GDM1 (cell line): Measurements from ENCODE around the gene ANKRD13A.

Experiments
- DNase-seq: peaks from one replicate; lab custom pipeline; 2025; lab: John Stamatoyannopoulos, UW

ANKRD13A gene

DNA sequence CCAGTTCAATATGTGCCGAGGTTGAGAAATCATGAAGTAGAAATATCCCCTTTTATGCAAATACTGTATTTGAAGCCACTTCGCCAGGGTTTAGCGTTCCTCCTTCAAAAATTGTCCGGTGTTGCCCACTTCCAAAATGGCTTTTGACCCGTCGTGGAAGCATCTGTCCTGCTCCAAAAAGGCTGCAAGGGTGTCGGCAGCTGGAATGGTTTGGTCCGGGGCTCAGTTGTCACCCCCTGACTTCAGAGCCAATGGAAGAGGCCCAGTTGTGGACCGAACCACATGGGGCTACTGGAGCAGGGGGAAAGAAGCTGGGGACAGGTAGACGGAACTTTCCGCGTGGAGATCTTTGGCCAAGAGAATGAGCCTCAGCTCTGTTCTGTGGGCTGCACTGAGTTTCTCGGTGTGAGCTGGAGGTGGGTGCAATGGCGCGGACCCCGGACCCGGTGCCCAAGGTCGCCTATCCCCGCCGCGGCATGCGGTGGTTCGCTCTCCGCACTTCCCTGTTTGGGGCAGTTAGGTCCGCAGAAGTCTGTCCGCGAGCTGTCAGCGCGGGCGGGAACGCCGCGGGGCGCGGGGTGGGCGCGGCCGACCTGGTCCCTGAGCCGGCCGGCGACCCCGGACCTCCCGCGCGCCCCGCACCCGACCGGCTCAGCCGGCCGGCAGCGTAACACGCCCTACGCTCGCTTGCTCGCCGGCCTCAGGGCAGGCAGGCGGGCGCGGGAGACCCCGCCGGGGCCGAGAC is at the start of gene ANKRD13A:
TSS of gene ANKRD13A (plus strand) at position 527 of the 745 bp plus-strand sequence. CDS start 259 bp downstream, outside the sequence.
- peak; percentile 88 for DNase-seq

GRCh38 chr12:109950625-109951024 is 48.6 kb upstream of the ANKRD13A start:
- DNase-seq, result no peak

DNA sequence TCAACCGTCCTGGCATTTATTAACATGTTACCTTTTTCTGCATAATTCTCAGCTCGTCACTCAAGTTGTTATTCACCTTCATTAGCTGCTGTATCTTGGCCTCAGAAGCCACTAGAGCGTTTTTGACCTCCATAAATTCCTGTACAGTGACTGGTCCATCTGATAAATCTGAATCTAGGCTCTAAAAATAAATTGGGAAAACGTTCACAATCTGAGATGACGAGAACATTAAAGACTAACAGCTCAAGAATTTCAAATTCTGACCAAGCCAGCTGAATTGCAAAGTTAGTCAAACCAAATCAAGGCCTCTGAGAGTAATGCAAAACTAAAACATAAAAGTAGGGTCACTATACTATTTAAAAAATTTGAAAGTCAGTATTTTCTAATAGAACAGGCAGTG is 48.1 kb upstream of the ANKRD13A start:
- no peak for DNase-seq

DNA sequence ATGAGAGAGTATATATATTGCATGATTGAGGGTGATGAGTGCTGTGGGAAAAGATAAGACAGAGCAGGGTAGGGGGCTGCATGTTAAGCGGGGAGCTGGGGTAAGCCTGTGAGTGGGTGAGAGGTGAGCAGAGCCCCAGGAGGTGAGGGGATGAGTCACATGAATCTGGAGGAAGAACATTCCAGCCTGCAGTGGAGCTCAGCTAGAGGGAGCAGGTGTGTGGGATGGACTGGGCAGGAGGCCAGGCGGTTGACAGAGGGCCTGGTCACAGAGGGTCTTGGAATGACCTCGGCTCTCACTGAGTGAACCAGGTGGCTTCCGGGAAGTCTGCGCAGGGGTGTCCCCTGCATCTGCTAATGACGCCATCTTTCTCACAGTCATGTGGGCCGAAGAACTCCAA is 47.5 kb upstream of the ANKRD13A start:
- DNase-seq, result no peak

GRCh38 chr12:109952160-109952858 is 46.9 kb upstream of the ANKRD13A start:
- DNase-seq, result no peak

DNA sequence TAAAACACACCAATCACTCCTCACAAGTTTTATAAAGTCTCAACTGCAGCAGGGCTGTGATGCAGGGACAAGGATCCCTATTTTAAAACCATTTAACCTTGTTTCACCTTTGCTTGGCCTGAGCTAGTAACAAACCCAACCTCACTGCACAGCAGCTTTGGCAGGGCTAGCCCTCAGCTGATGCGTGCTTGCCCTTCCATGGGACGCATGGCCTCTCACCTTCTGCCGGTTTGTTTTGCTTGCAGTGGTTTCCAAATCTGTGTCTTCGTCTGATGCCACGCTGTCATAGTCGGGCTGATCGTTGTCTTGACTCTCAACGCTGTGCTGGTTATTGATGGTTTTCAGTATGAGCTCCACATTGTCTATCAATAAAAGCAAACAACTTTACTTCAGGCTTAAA is 46.4 kb upstream of the ANKRD13A start:
- no peak for DNase-seq

DNA sequence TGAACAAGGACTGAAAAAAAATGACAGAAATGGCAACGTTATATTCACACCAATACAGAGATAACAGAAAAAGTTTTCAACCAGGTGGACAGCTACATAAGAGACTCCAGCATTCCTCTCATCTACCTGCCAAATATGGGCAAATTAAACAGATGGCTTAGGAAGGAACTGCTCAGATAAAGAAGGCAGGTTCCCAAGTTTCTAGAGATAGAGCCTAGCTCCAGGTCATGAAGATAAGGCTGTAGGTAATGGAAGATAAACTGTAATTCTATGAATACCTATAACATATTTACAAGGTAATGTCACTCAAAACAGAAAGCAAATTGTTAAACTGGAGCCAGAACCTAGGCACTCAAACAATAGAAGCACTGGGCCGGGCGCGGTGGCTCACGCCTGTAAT is 45.6 kb upstream of the ANKRD13A start:
- no peak for DNase-seq

DNA sequence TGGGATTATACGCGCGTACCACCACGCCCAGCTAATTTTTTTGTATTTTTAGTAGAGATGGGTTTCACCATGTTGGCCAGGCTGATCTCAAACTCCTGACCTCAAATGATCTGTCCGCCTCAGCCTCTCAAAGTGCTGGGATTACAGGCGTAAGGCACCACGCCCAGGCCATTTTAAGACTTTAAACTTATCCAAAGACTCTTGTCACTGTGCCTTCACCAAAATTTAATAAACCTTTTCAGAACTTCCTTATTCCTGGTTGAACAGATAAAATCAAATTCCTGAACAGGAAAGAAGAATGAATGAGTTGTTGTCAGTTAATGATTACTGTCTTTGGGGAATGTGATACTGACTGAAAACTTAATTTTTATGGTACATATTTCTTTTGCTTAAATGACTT is 40.9 kb upstream of the ANKRD13A start:
- DNase-seq, result no peak

DNA sequence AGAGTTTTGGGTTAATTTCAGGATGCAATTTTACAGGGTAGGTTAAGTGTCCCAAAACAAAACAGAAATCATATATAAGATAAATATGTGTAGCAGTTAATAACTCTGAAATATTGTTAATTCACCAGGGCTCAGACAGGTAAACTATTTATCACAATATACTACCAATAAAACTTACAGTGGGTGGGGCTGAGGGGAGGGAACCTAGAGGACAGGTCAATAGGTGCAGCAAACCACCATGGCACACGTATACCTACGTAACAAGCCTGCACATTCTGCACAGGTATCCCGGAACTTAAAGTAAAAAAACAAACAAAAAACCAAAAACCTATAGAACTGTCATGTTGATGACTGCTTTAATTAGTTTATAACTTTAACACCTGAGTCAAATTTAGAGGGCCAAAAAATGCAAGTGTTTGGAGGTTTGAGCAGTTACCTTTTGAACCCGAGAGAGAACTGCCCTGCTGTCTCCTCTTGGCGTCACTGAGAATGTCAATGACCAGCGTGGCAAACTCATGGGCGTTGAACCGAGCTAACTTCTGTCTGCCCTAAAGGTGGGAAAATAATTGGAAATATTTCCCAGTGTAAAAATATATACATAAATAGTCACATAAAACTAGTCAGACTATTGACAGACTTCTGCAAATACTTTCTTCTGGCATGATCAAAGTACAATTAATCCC is 39.7 kb upstream of the ANKRD13A start:
- DNase-seq, result no peak

DNA sequence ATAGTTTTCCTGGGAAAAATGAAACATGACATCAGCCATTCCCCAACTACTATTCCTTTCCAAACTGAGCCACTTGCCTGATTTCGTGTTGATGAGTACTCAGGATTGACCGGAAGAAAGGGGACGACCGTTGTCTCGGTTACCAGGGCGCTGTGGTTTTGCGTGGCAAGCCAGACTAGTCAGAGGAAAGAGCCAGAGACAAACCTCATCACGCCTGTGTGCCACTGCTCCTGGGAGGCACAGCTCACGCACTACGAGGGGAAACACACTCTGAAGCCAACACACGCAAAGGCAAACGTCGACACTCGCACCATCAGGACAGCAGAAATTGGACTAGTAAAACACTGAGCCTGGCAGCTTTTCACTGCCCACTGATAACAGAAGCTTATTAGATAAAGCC is 38.0 kb upstream of the ANKRD13A start:
- DNase-seq, result no peak

DNA sequence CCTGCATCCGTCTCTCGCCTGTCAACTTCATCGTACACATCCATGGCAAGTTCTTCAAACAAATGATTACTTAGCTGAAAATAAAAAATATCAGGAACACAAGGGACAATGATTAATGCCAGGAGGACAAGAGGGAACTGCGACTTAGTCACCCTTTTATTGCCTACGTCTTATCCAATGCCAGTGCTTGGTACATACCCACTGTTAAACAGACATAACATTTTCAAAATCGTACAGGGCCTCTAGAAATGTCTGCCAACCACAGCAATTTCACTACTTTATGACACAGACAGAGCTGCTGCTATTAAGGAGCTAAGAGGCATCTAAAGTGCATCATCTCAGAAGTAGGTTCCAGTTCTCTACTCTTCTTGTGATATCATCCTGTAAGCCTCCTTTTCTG is 37.6 kb upstream of the ANKRD13A start:
- DNase-seq, result no peak

DNA sequence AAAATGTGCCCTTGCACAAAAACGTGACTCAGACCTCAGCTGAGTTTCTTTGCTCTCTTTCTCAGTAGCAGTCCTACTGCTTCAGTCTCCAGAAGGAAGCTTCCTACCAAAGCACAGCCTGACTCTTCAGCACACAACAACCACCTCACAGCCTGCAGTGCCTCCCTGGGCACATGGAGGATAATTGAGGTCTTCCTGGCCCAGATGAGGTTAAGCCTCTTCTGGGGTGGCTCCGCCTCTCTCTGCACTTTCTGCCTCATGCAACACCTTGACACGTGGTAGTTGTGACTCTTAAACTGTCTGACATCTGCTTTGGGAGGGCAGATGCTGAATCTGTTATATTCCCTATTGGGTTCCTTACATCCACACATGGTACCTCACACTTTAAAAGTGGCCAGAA is 36.8 kb upstream of the ANKRD13A start:
- DNase-seq, result no peak

DNA sequence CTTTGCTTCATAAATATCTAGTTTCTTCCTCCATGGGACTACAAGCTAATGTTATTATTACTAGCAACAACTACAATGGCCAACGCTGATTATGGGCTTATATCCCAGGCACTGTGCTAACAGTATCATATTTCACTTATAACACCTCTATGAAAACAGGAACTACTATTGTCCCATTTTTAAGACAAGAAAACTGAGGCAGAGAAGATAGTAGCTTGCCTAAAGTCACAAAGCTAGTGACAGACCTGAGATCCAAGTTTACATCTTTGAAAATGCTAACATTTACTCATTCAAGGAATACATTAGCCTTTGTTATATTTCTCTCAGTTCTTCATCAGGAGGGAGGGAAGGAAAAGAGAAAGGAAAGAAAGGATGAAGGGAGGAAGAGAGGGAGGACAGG is 35.9 kb upstream of the ANKRD13A start:
- no peak for DNase-seq

DNA sequence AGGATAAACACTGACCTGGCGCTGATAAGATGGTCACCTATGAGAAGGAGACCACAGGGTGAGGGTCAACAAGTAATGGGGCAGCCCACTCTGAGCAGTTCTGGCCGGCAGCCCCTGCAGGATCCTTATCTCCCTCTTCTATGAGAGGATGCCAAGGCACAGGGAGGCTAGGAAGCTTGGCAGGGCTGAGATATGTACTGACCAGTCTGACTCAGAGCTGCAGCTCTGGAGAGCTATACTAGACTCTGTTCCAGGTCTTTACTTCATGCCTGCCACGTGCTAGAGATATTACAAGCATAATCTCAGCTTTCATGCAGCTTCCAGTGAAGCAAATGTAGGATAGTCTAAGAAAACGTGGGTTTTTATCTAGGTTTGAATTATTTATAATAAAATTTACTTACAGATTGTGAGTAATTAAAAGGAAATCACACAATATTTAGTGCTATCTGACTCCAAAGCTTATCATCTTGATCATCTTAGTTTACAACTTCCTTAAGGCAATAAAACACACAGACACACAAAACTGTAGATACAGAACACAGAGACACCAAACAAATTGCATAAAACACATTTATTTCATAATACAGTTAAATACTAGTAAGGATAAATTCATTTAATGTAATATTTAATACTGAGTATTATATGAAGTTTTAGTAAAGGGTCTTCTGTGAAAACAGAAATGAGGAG is 35.3 kb upstream of the ANKRD13A start:
- no peak for DNase-seq

- no peak for DNase-seq
Observed at GRCh38 chr12:109966546-109966945, 32.7 kb upstream of the ANKRD13A start.

GRCh38 chr12:109967383-109968031 is 31.7 kb upstream of the ANKRD13A start:
- DNase-seq, result no peak

- DNase-seq, result no peak
Observed at GRCh38 chr12:109968032-109968420, 31.2 kb upstream of the ANKRD13A start.

DNA sequence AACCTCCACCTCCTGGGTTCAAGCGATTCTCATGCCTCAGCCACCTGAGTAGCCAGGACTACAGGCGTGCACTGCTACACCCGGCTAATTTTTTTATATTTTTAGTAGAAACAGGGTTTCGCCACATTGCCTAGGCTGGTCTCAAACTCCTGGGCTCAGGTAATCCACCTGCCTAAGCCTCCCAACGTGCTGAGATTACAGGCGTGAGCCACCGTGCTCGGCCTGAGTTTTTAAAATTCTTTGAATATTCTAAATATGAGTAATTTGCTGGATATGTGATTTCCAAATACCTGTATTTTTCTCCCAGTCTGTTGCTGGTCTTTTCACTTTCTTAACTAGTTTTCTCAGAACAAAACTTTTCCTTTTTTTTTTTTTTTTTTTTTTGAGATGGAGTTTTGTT is 30.4 kb upstream of the ANKRD13A start:
- no peak for DNase-seq

DNA sequence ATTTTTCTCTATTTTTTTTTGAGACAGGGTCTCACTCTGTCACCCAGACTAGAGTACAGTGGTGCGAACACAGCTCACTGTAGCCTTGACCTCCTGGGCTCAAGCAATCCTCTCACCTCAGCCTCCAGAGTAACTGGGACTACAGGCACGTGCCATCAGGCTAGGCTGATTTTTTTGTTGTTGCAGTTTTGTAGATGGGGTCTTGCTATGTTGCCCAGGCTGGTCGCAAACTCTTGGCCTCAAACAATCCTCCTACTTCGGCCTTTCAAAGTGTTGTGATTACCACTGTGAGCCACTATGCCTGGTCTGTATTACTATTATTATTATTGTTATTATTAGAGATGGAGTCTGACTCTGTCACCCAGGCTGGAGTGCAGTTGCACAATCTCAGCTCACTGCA is 26.4 kb upstream of the ANKRD13A start:
- DNase-seq, result no peak

GRCh38 chr12:109981311-109981710 is 17.9 kb upstream of the ANKRD13A start:
- DNase-seq, result no peak

- DNase-seq, result no peak
Observed at GRCh38 chr12:109982210-109982609, 17.0 kb upstream of the ANKRD13A start.
